Right forelimb (tissue), 1 donor: Measurements from ENCODE around the gene SCAF1.

Experiments used
- DNase-seq: peaks from one replicate; pipeline ENCODE4 v3.0.0-alpha.2; 2018

Gene SCAF1

GRCh38 chr19:49688531-49689132, 46.6 kb downstream of the SCAF1 start:
- DNase-seq: no peak

GRCh38 chr19:49689133-49690078, 47.4 kb downstream of the SCAF1 start, which contains the start of gene ADM5:
Gene ADM5 (plus strand): TSS chr19:49689594. CDS start chr19:49689838, 244 bp downstream.
- DNase-seq: no peak

GRCh38 chr19:49690079-49690655, 48.2 kb downstream of the SCAF1 start:
- no peak for DNase-seq

GRCh38 chr19:49690656-49691242, 48.7 kb downstream of the SCAF1 start, which contains the start of gene CPT1C:
Gene CPT1C (plus strand): TSS chr19:49691116. CDS start chr19:49692253, 1,137 bp downstream.
- peak; percentile 85 for DNase-seq

- DNase-seq: peak; percentile 84
Observed at GRCh38 chr19:49691243-49692146, 49.5 kb downstream of the SCAF1 start.

GRCh38 chr19:49692147-49692506, 50.1 kb downstream of the SCAF1 start:
- no peak for DNase-seq

GRCh38 chr19:49696115-49696514, 54.1 kb downstream of the SCAF1 start:
- no peak for DNase-seq

DNA sequence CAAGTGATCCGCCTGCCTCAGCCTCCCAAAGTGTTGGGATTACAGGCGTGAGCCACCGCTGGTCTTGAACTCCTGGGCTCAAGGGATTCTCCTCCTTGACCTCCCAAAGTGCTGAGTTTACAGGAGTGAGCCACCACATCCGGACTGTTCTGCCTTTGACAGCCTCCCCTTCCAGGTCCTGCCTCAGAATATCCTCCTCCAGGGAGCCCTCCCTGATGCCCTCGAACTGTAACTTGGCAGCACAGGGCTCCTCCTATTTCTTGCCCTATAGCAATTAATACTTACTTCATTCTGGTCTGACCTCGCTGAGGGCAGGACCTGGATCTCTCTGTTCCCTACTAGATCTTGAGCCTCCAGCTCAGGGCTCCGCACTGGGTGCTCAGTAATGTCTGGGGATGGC, 54.9 kb downstream of the SCAF1 start:
- DNase-seq: no peak

DNA sequence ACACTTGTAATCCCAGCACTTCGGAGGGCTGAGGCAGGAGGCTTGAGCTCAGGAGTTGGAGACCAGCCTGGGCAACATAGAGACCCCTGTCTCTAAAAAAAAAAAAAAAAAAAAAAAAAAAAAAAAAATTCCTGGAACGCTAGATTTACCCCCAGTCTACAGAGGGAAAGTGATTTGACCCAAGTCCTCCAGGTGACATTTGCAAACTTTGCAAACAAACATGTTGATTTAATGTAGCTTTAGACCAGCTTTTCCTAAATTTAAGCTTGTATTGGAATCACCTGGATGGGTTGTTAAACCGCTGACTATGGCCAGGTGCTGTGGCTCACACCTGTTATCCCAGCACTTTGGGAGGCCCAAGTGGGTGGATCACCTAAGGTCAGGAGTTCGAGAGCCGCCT, 57.4 kb downstream of the SCAF1 start:
- DNase-seq: no peak

GRCh38 chr19:49700563-49700962, 58.6 kb downstream of the SCAF1 start:
- no peak for DNase-seq

DNA sequence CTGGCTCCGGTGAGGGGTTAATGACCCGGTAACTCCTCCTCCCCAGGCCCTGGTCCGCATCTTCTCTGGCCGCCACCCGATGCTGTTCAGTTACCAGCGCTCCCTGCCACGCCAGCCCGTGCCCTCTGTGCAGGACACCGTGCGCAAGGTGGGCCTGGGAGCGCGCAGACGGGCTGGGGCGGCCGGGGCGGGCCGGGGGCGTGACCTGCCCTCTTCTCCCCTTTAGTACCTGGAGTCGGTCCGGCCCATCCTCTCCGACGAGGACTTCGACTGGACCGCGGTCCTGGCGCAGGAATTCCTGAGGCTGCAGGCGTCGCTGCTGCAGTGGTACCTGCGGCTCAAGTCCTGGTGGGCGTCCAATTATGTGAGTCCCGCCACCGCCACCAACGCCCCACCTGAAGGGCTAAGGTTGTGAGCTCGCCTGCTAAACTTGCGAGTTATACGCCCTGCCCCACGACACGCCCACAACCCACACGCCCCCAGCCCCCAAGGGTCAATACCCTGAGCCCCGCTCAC, 59.3 kb downstream of the SCAF1 start:
- DNase-seq: no peak

GRCh38 chr19:49704888-49705642, 63.1 kb downstream of the SCAF1 start:
- DNase-seq: no peak

GRCh38 chr19:49705919-49706318, 63.9 kb downstream of the SCAF1 start:
- DNase-seq: no peak
